CD4-positive, alpha-beta T cell treated with Interleukin-17A for 1 hour (primary cell): ENCODE data around the gene SOX11.
"Not testable (repeated sequence)": the region's sequence is repeated elsewhere in the genome, so short reads cannot be mapped to it uniquely, and the experiment has no call there.

Source experiments
- DNase-seq: peaks from one replicate; pipeline ENCODE4 v3.0.0-alpha.2; 2020

SOX11 gene

DNA sequence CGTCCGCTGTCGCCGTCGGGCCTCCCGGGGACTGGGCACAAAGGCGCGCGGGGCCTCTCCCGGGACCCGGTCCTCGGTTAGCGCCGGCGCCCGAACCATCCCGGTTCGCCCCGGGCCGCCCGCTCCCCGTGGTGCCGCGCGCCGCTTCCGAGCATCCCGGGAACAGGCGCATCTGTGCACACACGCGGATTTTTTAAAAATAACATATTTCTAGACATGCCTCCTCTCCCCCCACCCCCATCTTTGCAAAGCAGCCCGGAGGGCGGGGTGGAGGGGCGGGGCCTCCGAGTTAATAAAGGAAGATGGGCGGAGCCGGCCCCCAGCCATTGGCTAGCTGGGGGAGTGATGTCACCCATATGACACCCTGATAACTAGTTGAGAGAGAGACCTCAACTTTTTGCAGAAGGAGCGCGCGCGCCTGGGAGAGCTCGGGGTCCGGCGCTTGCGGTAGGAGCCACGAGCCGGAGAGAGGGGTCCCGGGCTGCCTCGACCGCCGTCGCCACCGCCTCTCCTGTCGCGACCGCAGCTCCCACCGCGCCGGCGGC is at the start of gene SOX11:
TSS of gene SOX11 (plus strand) at position 400 of the 545 bp plus-strand sequence. CDS start 338 bp downstream, outside the sequence.
- no peak for DNase-seq

- not testable (repeated sequence) for DNase-seq
These were observed 39.5 kb upstream of the SOX11 start for GRCh38 chr2:5652734-5653133.

DNA sequence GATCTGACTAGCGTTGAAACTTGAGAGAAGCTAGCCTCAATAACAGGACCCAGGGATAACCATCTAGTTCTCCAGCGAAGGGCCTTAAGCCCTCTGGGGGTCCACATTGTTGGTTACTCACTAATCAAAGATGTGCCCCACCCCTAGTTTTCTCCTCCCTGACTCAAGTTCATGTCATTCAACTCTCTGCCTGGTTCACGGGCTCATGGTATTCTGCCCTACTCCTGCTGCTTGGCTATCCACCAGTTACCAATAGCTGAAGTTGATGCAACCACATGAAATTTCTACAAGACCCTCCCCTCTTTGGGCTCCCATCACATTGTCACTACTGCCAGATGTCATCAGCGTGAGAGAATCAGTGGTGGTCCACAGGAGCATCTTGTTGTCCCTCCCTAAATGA is 38.4 kb upstream of the SOX11 start:
- not testable (repeated sequence) for DNase-seq

GRCh38 chr2:5657231-5657630 is 35.0 kb upstream of the SOX11 start:
- no peak for DNase-seq

DNA sequence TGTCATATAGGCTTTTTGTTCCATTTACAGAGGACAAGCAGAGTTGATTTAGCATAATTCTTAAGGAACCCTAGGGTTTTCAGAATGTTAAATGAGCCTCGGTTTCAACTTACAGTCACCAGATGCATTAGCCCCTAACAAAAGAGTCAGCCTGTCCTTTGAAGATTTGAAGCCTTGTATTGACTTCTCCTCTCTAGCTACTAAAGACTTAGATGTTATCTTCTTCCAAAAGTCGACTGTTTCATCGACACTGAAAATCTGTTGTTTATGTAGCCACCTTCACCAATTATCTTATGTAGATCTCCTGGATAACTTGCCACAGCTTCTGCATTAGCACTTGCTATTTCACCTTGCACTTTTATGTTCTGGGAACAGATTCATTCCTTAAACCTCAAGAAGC is 31.6 kb upstream of the SOX11 start:
- DNase-seq, result no peak

- DNase-seq, result no peak
These were observed 30.8 kb upstream of the SOX11 start for GRCh38 chr2:5661362-5661761.

DNA sequence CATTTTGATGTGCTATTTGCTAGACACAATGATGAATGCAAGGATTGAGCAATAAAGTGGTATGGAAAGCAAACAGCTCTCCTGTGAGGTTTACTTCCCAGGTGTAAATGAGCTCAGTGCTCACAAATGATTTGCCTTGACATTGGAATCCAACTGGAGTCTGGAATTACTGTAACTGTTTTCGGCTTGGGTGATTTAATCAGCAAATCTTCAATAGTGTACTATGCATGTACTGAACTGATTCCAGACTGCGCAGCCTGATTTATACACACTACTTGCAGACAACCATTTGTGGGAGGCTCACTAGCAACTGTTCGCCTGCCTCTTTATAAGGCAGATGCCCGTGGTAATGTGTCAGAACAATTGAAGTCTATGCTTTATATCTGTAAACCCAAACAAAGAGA is 27.9 kb upstream of the SOX11 start:
- DNase-seq, result no peak

DNA sequence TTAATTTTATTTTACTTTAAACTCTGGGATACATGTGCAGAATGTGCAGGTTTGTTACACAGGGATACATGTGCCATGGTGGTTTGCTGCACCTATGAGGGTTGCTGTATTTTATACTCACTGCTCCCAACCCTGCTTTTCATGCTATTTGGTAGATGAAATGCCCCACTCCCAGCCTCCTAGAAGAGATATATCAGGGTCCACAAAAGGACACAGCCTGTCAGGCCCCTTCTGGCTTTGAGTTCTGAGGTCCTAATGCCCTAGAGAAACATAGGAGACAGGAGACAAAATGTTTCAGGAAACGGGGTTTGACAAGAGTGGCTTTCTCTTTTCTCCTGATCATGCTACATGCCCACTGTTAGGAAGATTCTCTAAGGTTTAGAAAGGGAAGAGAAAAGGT is 27.1 kb upstream of the SOX11 start:
- DNase-seq, result no peak

- no peak for DNase-seq
These were observed 25.4 kb upstream of the SOX11 start for GRCh38 chr2:5666798-5667197.

GRCh38 chr2:5667655-5668054 is 24.5 kb upstream of the SOX11 start:
- not testable (repeated sequence) for DNase-seq

DNA sequence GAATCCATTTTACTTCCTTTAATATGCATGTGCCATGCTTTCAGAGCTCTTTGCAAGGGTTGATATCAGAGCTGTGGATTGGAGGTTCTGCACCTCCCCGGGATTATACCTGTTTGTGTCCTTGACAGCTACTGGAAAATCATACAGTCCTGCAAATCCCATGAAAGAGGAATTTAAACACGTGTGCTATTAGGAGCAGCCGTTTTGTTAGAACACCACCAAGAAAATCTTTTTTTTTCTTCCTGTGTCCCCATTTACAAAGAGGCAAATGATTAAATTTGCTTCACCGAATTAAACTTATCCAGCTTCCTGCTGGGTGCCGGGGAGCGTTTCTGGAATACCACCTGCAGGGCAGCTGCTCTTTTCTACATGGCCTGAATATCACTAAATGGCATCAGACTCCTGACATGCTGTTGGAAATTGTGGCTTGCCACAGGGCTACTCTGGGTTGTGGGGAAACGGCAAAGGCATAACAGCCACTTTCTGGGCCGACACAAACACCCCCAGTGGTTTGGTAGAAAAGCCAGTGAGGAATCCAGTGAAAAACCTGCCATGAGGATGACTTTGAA is 23.4 kb upstream of the SOX11 start:
- no peak for DNase-seq

DNA sequence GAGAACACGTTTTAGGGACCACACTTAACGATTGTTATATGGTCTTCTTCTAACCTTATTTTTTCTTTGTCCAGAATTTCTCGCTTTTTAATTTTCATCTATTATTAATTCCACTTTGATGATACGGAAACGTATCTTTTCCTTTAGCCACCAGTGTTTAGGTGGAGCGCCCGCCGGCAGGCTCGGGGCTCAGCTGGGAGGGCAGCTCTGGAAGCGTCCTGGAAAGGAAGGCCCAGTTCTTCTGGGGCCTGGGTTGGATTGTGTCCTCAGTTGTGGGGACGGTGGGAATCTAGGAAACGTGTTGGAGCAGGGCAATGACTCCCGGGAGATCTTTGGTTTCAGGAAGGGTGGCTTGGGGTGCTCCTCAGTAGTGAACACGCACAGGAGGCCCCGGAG is 19.4 kb upstream of the SOX11 start:
- DNase-seq, result no peak

GRCh38 chr2:5673145-5674025 is 18.8 kb upstream of the SOX11 start:
- DNase-seq, result no peak

- DNase-seq, result no peak
These were observed 18.2 kb upstream of the SOX11 start for GRCh38 chr2:5674026-5674340.

- no peak for DNase-seq
These were observed 15.1 kb upstream of the SOX11 start for GRCh38 chr2:5677133-5677532.

DNA sequence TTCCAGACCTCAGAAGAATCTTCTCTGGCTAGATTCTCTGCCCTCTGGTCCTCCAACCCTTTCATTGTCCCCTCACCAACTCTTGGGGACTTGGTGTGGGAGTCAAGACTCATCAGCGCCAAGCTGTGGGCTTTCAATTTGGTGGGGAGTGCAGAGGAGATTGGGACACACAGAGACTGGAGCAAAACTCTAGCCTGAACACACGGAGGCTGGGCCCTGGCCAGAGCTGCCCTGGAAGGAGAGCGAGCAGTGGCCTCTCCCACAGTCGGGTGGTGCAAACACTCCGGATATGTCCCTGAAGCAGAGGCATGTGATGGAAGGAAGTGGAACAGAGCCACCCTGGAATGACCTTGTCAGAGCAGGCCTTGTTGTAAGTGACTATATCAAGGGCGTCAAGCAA is 8.7 kb upstream of the SOX11 start:
- no peak for DNase-seq

DNA sequence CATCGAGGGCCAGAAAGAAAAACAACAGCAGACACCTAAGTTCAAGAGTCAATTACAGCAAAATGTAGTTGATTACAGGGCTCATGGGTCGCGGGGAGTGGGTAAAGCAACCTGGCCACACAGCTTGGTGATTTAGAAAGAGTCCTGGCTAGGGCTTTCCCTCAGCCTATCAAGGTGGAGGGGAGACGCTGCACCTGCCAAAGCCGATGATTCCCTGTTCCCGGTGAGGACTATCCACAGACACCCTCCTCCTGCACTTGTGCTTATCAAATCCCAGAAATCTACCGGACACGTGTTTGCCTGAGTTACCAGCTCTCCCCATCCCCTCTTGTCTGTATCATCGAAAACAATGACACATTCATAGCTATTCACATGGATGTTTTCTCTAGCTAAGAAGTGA is 7.0 kb upstream of the SOX11 start:
- DNase-seq, result no peak

DNA sequence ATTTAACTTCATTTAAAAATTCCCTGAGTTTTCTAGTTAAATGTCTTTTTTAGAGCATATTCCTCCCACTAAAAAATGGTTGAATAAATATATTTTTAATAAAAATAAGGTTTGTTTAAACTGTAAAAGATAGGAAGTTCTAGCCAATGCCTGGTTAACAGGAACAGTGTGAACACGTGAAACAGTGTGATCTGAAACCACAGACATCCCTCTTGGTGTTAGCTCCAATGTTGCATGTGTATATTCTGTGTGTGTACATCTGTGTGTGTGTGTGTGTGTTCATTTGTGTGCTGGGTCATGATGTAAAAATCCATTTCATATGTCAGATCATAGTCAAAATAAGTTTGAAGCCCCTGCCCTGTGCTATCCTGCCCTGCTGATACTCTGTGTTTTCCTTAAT is 6.1 kb upstream of the SOX11 start:
- DNase-seq, result no peak

- no peak for DNase-seq
These were observed 5.6 kb upstream of the SOX11 start for GRCh38 chr2:5686536-5686935.

- DNase-seq, result no peak
These were observed 2.4 kb upstream of the SOX11 start for GRCh38 chr2:5689750-5690149.

DNA sequence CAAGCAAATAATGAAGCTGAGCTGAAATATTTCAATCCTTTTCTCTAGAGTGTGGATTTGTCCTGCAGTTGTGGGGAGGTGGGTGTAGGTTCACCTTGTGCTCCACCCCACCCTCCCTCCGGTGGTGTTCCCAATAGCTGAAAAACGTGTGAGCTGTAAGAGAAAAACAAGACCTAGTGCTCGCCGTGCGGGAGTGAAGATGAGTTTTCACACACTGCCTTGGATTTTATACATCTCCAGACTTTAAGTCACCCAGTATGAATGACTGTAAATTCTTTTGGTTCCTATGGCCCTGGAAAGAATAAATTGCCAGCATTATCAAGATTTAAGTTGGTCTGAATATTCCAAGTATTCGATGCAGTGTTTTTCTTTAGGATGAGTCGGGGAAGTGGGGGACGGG is 1.9 kb upstream of the SOX11 start:
- no peak for DNase-seq

DNA sequence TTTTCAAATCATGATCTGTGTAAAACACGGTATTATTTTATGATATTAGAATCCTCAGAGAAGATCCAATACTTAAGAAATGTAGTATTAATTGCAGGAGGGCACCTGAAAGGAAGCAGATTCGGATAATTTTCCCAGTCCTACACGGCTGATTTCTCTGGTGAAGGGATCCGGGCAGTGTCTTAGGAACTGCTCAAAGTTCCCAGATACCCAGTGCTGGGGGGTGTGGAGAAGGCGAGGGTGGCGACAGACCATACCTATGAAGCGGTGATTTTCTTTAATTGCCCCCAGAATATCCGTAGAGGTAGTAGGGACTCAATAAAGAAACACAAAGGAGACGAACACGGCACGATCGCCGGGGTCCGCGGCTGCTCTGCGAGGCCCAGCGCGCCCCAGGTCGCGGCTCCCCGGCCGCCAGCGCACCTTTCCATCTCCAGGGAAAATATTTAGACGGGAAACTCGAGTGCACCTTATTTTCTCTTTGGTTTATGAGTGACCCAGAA is 1.4 kb upstream of the SOX11 start:
- no peak for DNase-seq

DNA sequence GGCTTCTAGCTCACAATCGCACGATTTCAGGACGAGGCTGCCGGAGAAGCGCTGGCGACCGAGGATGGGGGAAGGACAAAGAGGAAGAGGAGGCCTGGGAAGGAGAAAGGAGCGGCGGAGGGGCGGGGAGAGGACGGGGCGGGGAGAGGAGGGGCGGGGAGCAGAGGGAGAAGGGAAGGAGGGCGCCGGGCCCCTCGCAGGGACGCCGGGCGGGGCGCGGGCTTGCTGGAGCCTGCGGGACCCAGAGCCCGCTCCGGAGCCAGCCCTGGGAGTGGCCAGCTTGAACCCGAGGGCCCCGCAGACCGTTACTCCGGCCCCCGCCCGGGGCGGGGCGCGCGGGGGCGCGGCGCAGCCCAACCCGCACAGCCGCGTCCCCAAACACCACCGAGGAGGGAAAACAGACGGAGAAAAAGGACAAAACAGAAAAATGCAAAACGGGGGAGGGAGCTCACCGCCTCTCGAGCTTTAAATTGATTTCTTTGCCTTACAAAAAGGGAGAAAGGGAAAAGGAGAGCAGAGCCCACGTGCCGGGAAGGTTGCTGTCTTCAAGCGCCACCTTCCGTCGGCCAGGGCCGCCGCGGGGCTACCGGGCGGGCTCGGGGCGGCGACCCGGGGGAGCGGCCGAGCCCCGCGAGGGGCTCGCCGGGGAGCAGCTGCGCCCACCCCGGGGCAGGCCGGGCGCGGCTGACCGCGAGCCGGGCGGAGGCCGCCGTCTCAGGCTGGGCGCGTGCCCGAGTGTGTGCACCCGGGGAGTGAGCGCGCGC is 781 bp upstream of the SOX11 start:
- DNase-seq, result no peak
